ENCODE measurements around the gene SLC38A3.

- TF ChIP-seq, protein P1, sequence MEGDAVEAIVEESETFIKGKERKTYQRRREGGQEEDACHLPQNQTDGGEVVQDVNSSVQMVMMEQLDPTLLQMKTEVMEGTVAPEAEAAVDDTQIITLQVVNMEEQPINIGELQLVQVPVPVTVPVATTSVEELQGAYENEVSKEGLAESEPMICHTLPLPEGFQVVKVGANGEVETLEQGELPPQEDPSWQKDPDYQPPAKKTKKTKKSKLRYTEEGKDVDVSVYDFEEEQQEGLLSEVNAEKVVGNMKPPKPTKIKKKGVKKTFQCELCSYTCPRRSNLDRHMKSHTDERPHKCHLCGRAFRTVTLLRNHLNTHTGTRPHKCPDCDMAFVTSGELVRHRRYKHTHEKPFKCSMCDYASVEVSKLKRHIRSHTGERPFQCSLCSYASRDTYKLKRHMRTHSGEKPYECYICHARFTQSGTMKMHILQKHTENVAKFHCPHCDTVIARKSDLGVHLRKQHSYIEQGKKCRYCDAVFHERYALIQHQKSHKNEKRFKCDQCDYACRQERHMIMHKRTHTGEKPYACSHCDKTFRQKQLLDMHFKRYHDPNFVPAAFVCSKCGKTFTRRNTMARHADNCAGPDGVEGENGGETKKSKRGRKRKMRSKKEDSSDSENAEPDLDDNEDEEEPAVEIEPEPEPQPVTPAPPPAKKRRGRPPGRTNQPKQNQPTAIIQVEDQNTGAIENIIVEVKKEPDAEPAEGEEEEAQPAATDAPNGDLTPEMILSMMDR (IDR thresholded peaks at IDR 0.05 in 2 of 3, conservative IDR thresholded peaks at IDR 0.05 in 1 of 3; ENCODE audit: insufficient read depth in 2 of 3, low read depth in 1 of 3, low read length in 3 of 3), result no peak
- TF ChIP-seq JUND (IDR thresholded peaks at IDR 0.05; ENCODE audit: borderline replicate concordance, low read depth, low read length), result no peak
- TF ChIP-seq JUND (tag; IDR thresholded peaks at IDR 0.05; ENCODE audit: borderline replicate concordance, low read depth, low read length), result no peak
- TF ChIP-seq, protein P2, sequence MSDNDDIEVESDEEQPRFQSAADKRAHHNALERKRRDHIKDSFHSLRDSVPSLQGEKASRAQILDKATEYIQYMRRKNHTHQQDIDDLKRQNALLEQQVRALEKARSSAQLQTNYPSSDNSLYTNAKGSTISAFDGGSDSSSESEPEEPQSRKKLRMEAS (CRISPR knock-in tag; IDR thresholded peaks at IDR 0.05), result no peak
- TF ChIP-seq HBP1 (CRISPR knock-in tag; IDR thresholded peaks at IDR 0.05), result no peak
- no peak for TF ChIP-seq BDP1 (IDR thresholded peaks at IDR 0.05; ENCODE audit: insufficient read depth, insufficient read length)
- TF ChIP-seq TAF1 (IDR thresholded peaks at IDR 0.05; ENCODE audit: control insufficient read depth, extremely low read depth, insufficient read depth, low read length, severe bottlenecking), result no peak
- TF ChIP-seq NFE2L1 (tag; IDR thresholded peaks at IDR 0.05; ENCODE audit: borderline replicate concordance, low read depth), result no peak
Measured at GRCh38 chr3:50210510-50211367, 5.7 kb downstream of the SLC38A3 start.

Measured in K562 (cell line).